PC-9 (cell line): ENCODE measurements around the gene GTPBP8. TPM values are rescaled to one million over a fixed set of nuclear protein-coding genes. Genes with fewer than 3 reads are reported as not detected.

Experiments used
- BruUV-seq: library from RNA; stranded (reverse); fragments of 400-500 nt; replicated peaks from 2 replicates; lab custom pipeline; 2021; lab: Mats Ljungman, UMichigan
- CTCF ChIA-PET: fragments of 300-600 bp; sonication (Branson Sonifier 250); formaldehyde crosslinking; loops from one replicate; lab custom pipeline; 2022; ENCODE audit warnings: antibody characterized with exemption; lab: Charles Lee
- POLR2A ChIA-PET: fragments of 300-600 bp; sonication (Branson Sonifier 250); formaldehyde crosslinking; loops from one replicate; lab custom pipeline; 2022; ENCODE audit warnings: antibody characterized with exemption; ENCODE audit not compliant: unreplicated experiment; lab: Charles Lee
- DNase-seq, 2 experiments: peaks; one replicate each; pipeline versions ENCODE4 v3.0.0 to v3.0.0-alpha.2; 2015 to 2022; ENCODE audit warnings: mixed read lengths in 1 of 2
- H2AFZ ChIP-seq: fragments of 200-600 bp; sonication (generic); 2 replicates; pipeline ENCODE4 v1.8.1; 2017; ENCODE audit warnings: antibody characterized with exemption
- H3F3A ChIP-seq: fragments of 200-600 bp; sonication (generic); 2 replicates; pipeline ENCODE4 v1.8.1; 2017; ENCODE audit warnings: antibody characterized with exemption, mild to moderate bottlenecking, low read depth; ENCODE audit not compliant: insufficient read depth
- H3K27ac ChIP-seq: fragments of 200-600 bp; sonication (generic); 2 replicates; pipeline ENCODE4 v1.6.1; 2016; ENCODE audit warnings: mixed run types
- H3K27me3 ChIP-seq: fragments of 200-600 bp; sonication (generic); 2 replicates; pipeline ENCODE4 v1.6.1; 2016; ENCODE audit warnings: low read depth, mixed run types; ENCODE audit not compliant: insufficient read depth
- H3K36me3 ChIP-seq: fragments of 200-600 bp; sonication (generic); 2 replicates; pipeline ENCODE4 v1.6.1; 2016; ENCODE audit warnings: low read depth, mixed run types
- H3K4me1 ChIP-seq: fragments of 200-600 bp; sonication (generic); replicated peaks from 2 replicates; pipeline ENCODE4 v1.6.1; 2016; ENCODE audit warnings: mixed run types; ENCODE audit not compliant: insufficient read depth
- H3K4me2 ChIP-seq: fragments of 200-600 bp; sonication (generic); 2 replicates; pipeline ENCODE4 v1.6.1; 2017; ENCODE audit warnings: mixed run types
- H3K4me3 ChIP-seq: fragments of 200-600 bp; sonication (generic); 2 replicates; pipeline ENCODE4 v1.6.1; 2016; ENCODE audit warnings: mixed run types
- H3K79me2 ChIP-seq: fragments of 200-600 bp; sonication (generic); 2 replicates; pipeline ENCODE4 v1.6.1; 2017; ENCODE audit warnings: low read depth, mixed run types
- H3K9me2 ChIP-seq: fragments of 200-600 bp; sonication (generic); 2 replicates; pipeline ENCODE4 v1.8.1; 2017; ENCODE audit warnings: mild to moderate bottlenecking; ENCODE audit not compliant: insufficient read depth
- H3K9me3 ChIP-seq: fragments of 200-600 bp; sonication (generic); 2 replicates; pipeline ENCODE4 v1.8.1; 2016; ENCODE audit warnings: low read depth; ENCODE audit not compliant: insufficient read depth
- H4K20me1 ChIP-seq: fragments of 200-600 bp; sonication (generic); 2 replicates; pipeline ENCODE4 v1.8.1; 2017; ENCODE audit not compliant: insufficient read depth
- EZH2 ChIP-seq: fragments of 200-600 bp; sonication (generic); IDR thresholded peaks from 2 replicates; pipeline ENCODE4 v1.8.0; 2017; ENCODE audit warnings: antibody characterized with exemption, low read depth
- intact Hi-C: fragments of 100-400 bp; cut with micrococcal nuclease; formaldehyde crosslinking; loops from one replicate; pipeline ENCODE4 v1.10.0; 2022; ENCODE audit not compliant: unreplicated experiment
- total RNA-seq: library from RNA; stranded (reverse); gene quantifications from 2 replicates; pipeline ENCODE4 v1.2.3, GENCODE V29; 2021
- TF ChIP-seq, protein P1 (sequence below): fragments of 200-600 bp; sonication (generic); conservative IDR thresholded peaks from 2 replicates; pipeline ENCODE4 v1.6.1; 2017; ENCODE audit warnings: mixed run types, antibody characterized with exemption, mild to moderate bottlenecking, moderate library complexity

Gene GTPBP8
- total RNA-seq, 1 experiment from 2014 or later, result 27.9 TPM

DNA sequence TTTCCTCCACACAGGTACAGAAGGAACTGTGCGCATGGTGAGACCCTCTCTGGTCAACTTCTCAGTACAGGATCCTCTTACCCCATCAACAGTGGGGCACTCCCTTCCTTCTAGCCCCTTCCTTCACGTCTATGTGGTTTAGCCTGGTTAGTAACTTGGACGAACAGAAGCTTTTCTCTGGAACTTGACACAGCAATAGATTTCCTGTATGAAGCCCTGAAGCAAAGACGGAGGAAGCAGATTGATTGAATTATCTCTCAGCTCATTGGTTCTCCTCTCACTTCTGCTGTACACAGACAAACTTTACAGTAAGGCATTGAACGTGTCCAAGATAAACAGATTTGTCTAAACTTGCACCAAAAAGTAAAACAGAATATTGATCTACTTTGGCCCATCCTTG, 15.9 kb upstream of the GTPBP8 start, which contains the start of gene CD200R1:
TSS of gene CD200R1 (minus strand) at position 210 of the 400 bp plus-strand sequence. CDS start 246 bp downstream, outside the sequence.
- DNase-seq, result no peak
- Histone ChIP-seq H3K4me2 (no peak within 1 kb of the TSS), H3K4me3 (no peak within 1 kb of the TSS), H3K27ac (no peak within 1 kb of the TSS), H3K36me3 (no peaks in the 10 kb centered on the region), H3K9me3 (no peaks in the 10 kb centered on the region), H3F3A (no peaks in the 10 kb centered on the region), H3K79me2 (no peaks in the 10 kb centered on the region), H3K4me1 (no peaks in the 10 kb centered on the region), H3K27me3 (no peaks in the 10 kb centered on the region), H2AFZ (no peak within 1 kb of the TSS), H3K9me2 (no peaks in the 10 kb centered on the region), H4K20me1 (no peaks in the 10 kb centered on the region)
- ChIA-PET CTCF (no interaction called here), POLR2A (no interaction called here)
- intact Hi-C loops, result no loop called here
- no TSS peak for BruUV-seq
- TF ChIP-seq EZH2, result no peak
- TF ChIP-seq, protein P1, sequence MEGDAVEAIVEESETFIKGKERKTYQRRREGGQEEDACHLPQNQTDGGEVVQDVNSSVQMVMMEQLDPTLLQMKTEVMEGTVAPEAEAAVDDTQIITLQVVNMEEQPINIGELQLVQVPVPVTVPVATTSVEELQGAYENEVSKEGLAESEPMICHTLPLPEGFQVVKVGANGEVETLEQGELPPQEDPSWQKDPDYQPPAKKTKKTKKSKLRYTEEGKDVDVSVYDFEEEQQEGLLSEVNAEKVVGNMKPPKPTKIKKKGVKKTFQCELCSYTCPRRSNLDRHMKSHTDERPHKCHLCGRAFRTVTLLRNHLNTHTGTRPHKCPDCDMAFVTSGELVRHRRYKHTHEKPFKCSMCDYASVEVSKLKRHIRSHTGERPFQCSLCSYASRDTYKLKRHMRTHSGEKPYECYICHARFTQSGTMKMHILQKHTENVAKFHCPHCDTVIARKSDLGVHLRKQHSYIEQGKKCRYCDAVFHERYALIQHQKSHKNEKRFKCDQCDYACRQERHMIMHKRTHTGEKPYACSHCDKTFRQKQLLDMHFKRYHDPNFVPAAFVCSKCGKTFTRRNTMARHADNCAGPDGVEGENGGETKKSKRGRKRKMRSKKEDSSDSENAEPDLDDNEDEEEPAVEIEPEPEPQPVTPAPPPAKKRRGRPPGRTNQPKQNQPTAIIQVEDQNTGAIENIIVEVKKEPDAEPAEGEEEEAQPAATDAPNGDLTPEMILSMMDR, result no peak

DNA sequence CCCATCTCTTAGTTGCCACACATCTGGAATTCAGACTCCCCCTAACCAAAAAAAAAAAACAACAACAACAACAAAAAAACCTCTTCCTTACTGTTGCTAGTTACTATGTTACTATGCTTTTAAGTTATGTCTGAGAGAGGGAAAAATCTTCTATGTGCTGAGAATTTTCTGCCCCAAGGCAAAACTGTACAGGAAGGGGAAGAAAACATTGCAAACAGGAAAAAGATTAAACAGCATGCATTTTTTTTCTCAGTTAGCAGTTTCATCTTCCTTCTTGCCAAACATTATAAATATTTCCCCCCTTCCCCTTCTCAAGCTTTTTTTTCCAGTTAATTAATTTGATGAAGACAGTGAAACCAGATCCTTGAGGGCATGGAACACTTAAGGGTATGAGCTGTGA, 14.8 kb upstream of the GTPBP8 start:
- ChIA-PET POLR2A (no interaction called here), CTCF (no interaction called here)
- no peaks in the 10 kb centered on the region for H3K79me2 ChIP-seq
- no peak overlapping the region for H3K4me2 ChIP-seq
- H3K9me3 ChIP-seq, result no peaks in the 10 kb centered on the region
- H3K9me2 ChIP-seq, result no peaks in the 10 kb centered on the region
- intact Hi-C loops, result no loop called here
- H4K20me1 ChIP-seq, result no peaks in the 10 kb centered on the region
- H3K4me1 ChIP-seq, result no peaks in the 10 kb centered on the region
- no peaks in the 10 kb centered on the region for H3F3A ChIP-seq
- H2AFZ ChIP-seq, result no peak overlapping the region
- no peak for TF ChIP-seq EZH2
- TF ChIP-seq, protein P1, result no peak
- DNase-seq, result no peak
- no peaks in the 10 kb centered on the region for H3K36me3 ChIP-seq
- no TSS peak for BruUV-seq
- H3K27me3 ChIP-seq, result no peaks in the 10 kb centered on the region
- H3K27ac ChIP-seq, result no peak overlapping the region
- H3K4me3 ChIP-seq, result no peak overlapping the region

DNA sequence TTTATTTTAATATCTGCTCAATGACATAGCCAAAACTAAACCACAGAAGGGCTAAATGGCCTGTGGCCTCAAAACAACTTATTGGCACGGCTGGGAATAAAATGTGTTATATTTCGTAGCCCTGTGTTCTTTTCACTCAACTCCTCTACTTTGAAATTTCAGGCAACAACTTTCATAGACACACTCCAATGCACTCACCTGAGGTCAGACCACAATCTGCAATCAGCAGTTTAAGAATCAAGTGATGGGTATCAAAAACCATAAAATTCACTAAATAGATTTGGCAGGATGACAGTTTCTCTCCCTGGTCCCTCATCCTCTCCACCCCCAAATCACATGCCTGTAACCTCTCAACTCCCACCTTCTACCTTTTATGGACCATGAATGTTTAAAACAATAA, 13.8 kb upstream of the GTPBP8 start:
- Histone ChIP-seq H3K4me1 (no peaks in the 10 kb centered on the region), H3K4me2 (no peak overlapping the region), H2AFZ (no peak overlapping the region), H3K36me3 (no peaks in the 10 kb centered on the region), H3K27ac (no peak overlapping the region), H3F3A (no peaks in the 10 kb centered on the region), H3K9me3 (no peaks in the 10 kb centered on the region), H4K20me1 (no peaks in the 10 kb centered on the region), H3K4me3 (no peak overlapping the region), H3K79me2 (no peaks in the 10 kb centered on the region), H3K27me3 (no peaks in the 10 kb centered on the region), H3K9me2 (no peaks in the 10 kb centered on the region)
- no TSS peak for BruUV-seq
- no peak for TF ChIP-seq EZH2
- TF ChIP-seq, protein P1, result no peak
- DNase-seq, result no peak
- ChIA-PET CTCF (no interaction called here), POLR2A (no interaction called here)
- intact Hi-C loops, result no loop called here
